BJ (cell line): ENCODE measurements around the gene RSPH1. TPM values are rescaled to one million over a fixed set of nuclear protein-coding genes. Genes with fewer than 3 reads are reported as not detected.

Experiments used
- CTCF ChIA-PET: fragments of 350-600 bp; formaldehyde crosslinking; extraction: SDS; loops from one replicate; lab custom pipeline; 2021; ENCODE audit warnings: antibody characterized with exemption, inconsistent platforms; lab: Yijun Ruan, JAX
- POLR2A ChIA-PET: fragments of 300-600 bp; sonication (Branson Sonifier 250); formaldehyde crosslinking; extraction: SDS; loops from one replicate; lab custom pipeline; 2021; ENCODE audit warnings: antibody characterized with exemption; lab: Charles Lee
- DNase-seq: peaks from one replicate; pipeline ENCODE4 v3.0.0-alpha.2; 2011; ENCODE audit warnings: low read depth
- H3K27me3 ChIP-seq: 2 replicates; pipeline ENCODE4 v1.6.0; 2011; ENCODE audit warnings: low read length; ENCODE audit not compliant: control insufficient read depth, insufficient read depth
- H3K36me3 ChIP-seq: 2 replicates; pipeline ENCODE4 v1.5.1; 2011; ENCODE audit warnings: low read length; ENCODE audit not compliant: control insufficient read depth, insufficient read depth
- H3K4me3 ChIP-seq: 2 replicates; pipeline ENCODE4 v1.5.1; 2011; ENCODE audit warnings: low read depth, mild to moderate bottlenecking, control low read depth, low read length
- CTCF ChIP-seq: IDR thresholded peaks from 2 replicates; pipeline ENCODE4 v1.5.1; 2011; ENCODE audit warnings: low read depth, mild to moderate bottlenecking, control low read depth, inconsistent platforms, low read length, moderate library complexity; ENCODE audit not compliant: insufficient read depth
- polyA plus RNA-seq: library from polyadenylated mRNA; depleted of rRNA; stranded (reverse); fragments of >200 nt; gene quantifications from 2 replicates; pipeline ENCODE4 v1.2.3, GENCODE V29; 2011

Gene RSPH1
- polyA plus RNA-seq, 1 experiment = 0.11 TPM

GRCh38 chr21:42535602-42536171, 39.7 kb upstream of the RSPH1 start:
- Histone ChIP-seq H3K27me3 (no peaks in the 10 kb centered on the region), H3K36me3 (no peaks in the 10 kb centered on the region), H3K4me3 (no peak overlapping the region)
- ChIA-PET POLR2A (no interaction called here), CTCF (interaction anchor here (0.6 to 1.2 kb wide), 2 partner anchors 8 to 21 kb away, joined by 3 read pairs; no protein-coding TSS in a partner anchor)
- no peak for TF ChIP-seq CTCF
- DNase-seq = no peak

GRCh38 chr21:42534421-42535378, 38.7 kb upstream of the RSPH1 start:
- no peaks in the 10 kb centered on the region for H3K27me3 ChIP-seq
- POLR2A ChIA-PET = no interaction called here
- no peaks in the 10 kb centered on the region for H3K36me3 ChIP-seq
- no peak for DNase-seq
- CTCF ChIA-PET = no interaction called here
- H3K4me3 ChIP-seq = no peak overlapping the region
- no peak for TF ChIP-seq CTCF

DNA sequence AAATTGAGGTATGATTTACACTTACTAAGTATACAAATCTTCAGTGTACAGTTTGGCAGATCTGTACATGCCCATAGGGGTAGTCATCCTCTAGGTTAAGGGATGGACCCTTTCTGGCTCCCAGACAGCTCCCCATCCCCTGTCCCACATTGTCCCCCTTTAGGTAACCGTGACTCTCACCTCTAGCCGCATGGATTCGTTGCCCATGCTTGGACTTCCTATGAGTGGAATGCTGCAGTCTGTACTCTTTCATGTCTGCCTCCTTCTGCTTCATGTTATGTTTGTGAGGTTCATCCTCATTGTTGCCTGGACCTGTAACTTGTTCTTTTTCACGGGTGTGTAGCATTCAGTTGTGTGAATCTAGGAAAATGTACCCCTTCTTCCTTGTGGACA, 37.9 kb upstream of the RSPH1 start:
- TF ChIP-seq CTCF = no peak
- DNase-seq = no peak
- no peaks in the 10 kb centered on the region for H3K27me3 ChIP-seq
- ChIA-PET POLR2A (no interaction called here), CTCF (interaction anchor here (0.6 to 1.2 kb wide), 2 partner anchors 67 to 223 kb away, joined by 3 read pairs; no protein-coding TSS in a partner anchor)
- no peak overlapping the region for H3K4me3 ChIP-seq
- H3K36me3 ChIP-seq = no peaks in the 10 kb centered on the region

- Histone ChIP-seq H3K4me3 (no peak overlapping the region), H3K36me3 (no peaks in the 10 kb centered on the region), H3K27me3 (no peaks in the 10 kb centered on the region)
- ChIA-PET POLR2A (no interaction called here), CTCF (interaction anchor here (0.6 to 1.2 kb wide), 2 partner anchors 66 to 224 kb away, joined by 3 read pairs; no protein-coding TSS in a partner anchor)
- DNase-seq = no peak
- no peak for TF ChIP-seq CTCF
Observed at GRCh38 chr21:42533306-42533962, 37.4 kb upstream of the RSPH1 start.
